HEK293 (cell line): ENCODE measurements around the gene BSDC1.
"Not testable (repeated sequence)": the region's sequence is repeated elsewhere in the genome, so short reads cannot be mapped to it uniquely, and the experiment has no call there.

Experiments
- CTCF ChIA-PET: fragments of 350-600 bp; formaldehyde crosslinking; extraction: SDS; loops from one replicate; lab custom pipeline; 2021; ENCODE audit warnings: antibody characterized with exemption; lab: Yijun Ruan, JAX
- POLR2A ChIA-PET: fragments of 300-600 bp; formaldehyde crosslinking; extraction: SDS; loops from one replicate; lab custom pipeline; 2020; ENCODE audit warnings: antibody characterized with exemption, inconsistent platforms; lab: Yijun Ruan, JAX
- H3K27ac ChIP-seq: fragments of 200-500 bp; sonication (Bioruptor generic); 2 replicates; pipeline ENCODE4 v1.5.1; 2014; ENCODE audit warnings: low read depth, low read length, control low read depth, inconsistent platforms; ENCODE audit errors: extremely low read depth
- H3K36me3 ChIP-seq, 2 experiments: fragments of 200-500 bp in 1 of 2; sonication (Bioruptor generic) in 1 of 2; 1 replicate in 1 of 2; 2 replicates in 1 of 2; pipeline ENCODE4 v1.5.1; 2014 to 2017; ENCODE audit warnings: inconsistent platforms in 2 of 2, low read length in 2 of 2; ENCODE audit not compliant: control insufficient read depth in 2 of 2, insufficient read depth in 1 of 2
- H3K4me1 ChIP-seq: fragments of 200-500 bp; sonication (Bioruptor generic); 2 replicates; pipeline ENCODE4 v1.5.1; 2014; ENCODE audit warnings: mild to moderate bottlenecking, low read length, inconsistent platforms; ENCODE audit not compliant: control insufficient read depth, insufficient read depth
- H3K4me3 ChIP-seq: 2 replicates; pipeline ENCODE4 v1.5.1; 2011; ENCODE audit warnings: low read depth, mild to moderate bottlenecking, control low read depth, low read length, moderate library complexity
- H3K9me3 ChIP-seq: fragments of 200-500 bp; sonication (Bioruptor generic); 2 replicates; pipeline ENCODE4 v1.5.1; 2014; ENCODE audit warnings: low read depth, low read length, inconsistent platforms; ENCODE audit not compliant: control insufficient read depth, insufficient read depth
- KLF16 ChIP-seq: fragments of 450-650 bp; formaldehyde crosslinking; IDR thresholded peaks from 2 replicates; pipeline ENCODE4 v1.5.1; 2017; ENCODE audit warnings: missing biosample characterization, missing genetic modification characterization
- MZF1 ChIP-seq: fragments of 450-650 bp; formaldehyde crosslinking; IDR thresholded peaks from 2 replicates; pipeline ENCODE4 v1.5.1; 2017; ENCODE audit warnings: missing biosample characterization, missing genetic modification characterization, borderline replicate concordance
- OSR2 ChIP-seq: fragments of 450-650 bp; formaldehyde crosslinking; IDR thresholded peaks from 2 replicates; pipeline ENCODE4 v1.5.1; 2016; ENCODE audit warnings: missing biosample characterization, missing genetic modification characterization
- SETDB1 ChIP-seq: IDR thresholded peaks from one replicate; pipeline ENCODE4 v1.6.1; 2017; ENCODE audit warnings: mild to moderate bottlenecking, low read length, moderate library complexity, mixed read lengths; ENCODE audit not compliant: insufficient read length
- TRIM28 ChIP-seq: IDR thresholded peaks from 2 replicates; pipeline ENCODE4 v1.6.1; 2011; ENCODE audit warnings: low read length, control low read depth, borderline replicate concordance
- WT1 ChIP-seq: fragments of 450-650 bp; formaldehyde crosslinking; IDR thresholded peaks from 2 replicates; pipeline ENCODE4 v1.5.1; 2016; ENCODE audit warnings: missing biosample characterization, missing genetic modification characterization
- ZBTB17 ChIP-seq: fragments of 450-650 bp; formaldehyde crosslinking; IDR thresholded peaks from 2 replicates; pipeline ENCODE4 v1.5.1; 2016; ENCODE audit warnings: missing biosample characterization, missing genetic modification characterization
- ZNF121 ChIP-seq: fragments of 450-650 bp; formaldehyde crosslinking; IDR thresholded peaks from 2 replicates; pipeline ENCODE4 v1.5.1; 2016; ENCODE audit warnings: missing biosample characterization, missing genetic modification characterization
- ZNF157 ChIP-seq: fragments of 450-650 bp; formaldehyde crosslinking; IDR thresholded peaks from 2 replicates; pipeline ENCODE4 v1.5.1; 2016; ENCODE audit warnings: missing biosample characterization, missing genetic modification characterization
- ZNF174 ChIP-seq: fragments of 450-650 bp; formaldehyde crosslinking; IDR thresholded peaks from 2 replicates; pipeline ENCODE4 v1.5.0; 2017; ENCODE audit warnings: missing biosample characterization, mild to moderate bottlenecking, missing genetic modification characterization
- ZNF274 ChIP-seq, 2 experiments: fragments of 200-500 bp in 1 of 2; fragments of 450-650 bp in 1 of 2; sonication (Bioruptor generic) in 1 of 2; formaldehyde crosslinking in 1 of 2; IDR thresholded peaks; 2 replicates each; pipeline versions ENCODE4 v1.5.1 to v1.6.1; 2014 to 2016; ENCODE audit warnings: borderline replicate concordance in 1 of 2, inconsistent platforms in 1 of 2, low read length in 1 of 2, missing biosample characterization in 1 of 2, missing genetic modification characterization in 1 of 2
- ZNF341 ChIP-seq: fragments of 450-650 bp; formaldehyde crosslinking; IDR thresholded peaks from 2 replicates; pipeline ENCODE4; 2016; ENCODE audit warnings: low read depth, missing biosample characterization, missing genetic modification characterization
- ZNF433 ChIP-seq: fragments of 450-650 bp; formaldehyde crosslinking; IDR thresholded peaks from 2 replicates; pipeline ENCODE4 v1.5.1; 2016; ENCODE audit warnings: missing biosample characterization, missing genetic modification characterization, low read depth
- ZNF626 ChIP-seq: fragments of 450-650 bp; sonication (Bioruptor Pico); formaldehyde crosslinking; IDR thresholded peaks from 2 replicates; pipeline ENCODE4 v1.5.1; 2018; ENCODE audit warnings: missing biosample characterization, missing genetic modification characterization, inconsistent platforms
- ZNF629 ChIP-seq: fragments of 450-650 bp; formaldehyde crosslinking; IDR thresholded peaks from 2 replicates; pipeline ENCODE4 v1.5.1; 2017; ENCODE audit warnings: missing biosample characterization, missing genetic modification characterization
- ZNF777 ChIP-seq: fragments of 450-650 bp; formaldehyde crosslinking; IDR thresholded peaks from 2 replicates; pipeline ENCODE4 v1.5.1; 2017; ENCODE audit warnings: missing biosample characterization, missing genetic modification characterization, borderline replicate concordance
- TF ChIP-seq, protein P1 (sequence below): fragments of 450-650 bp; formaldehyde crosslinking; IDR thresholded peaks from 2 replicates; pipeline ENCODE4 v1.5.1; 2016; ENCODE audit warnings: missing biosample characterization, missing genetic modification characterization, borderline replicate concordance
- TF ChIP-seq, protein P2 (sequence below): fragments of 450-650 bp; formaldehyde crosslinking; IDR thresholded peaks from 2 replicates; pipeline ENCODE4 v1.5.1; 2016; ENCODE audit warnings: missing biosample characterization, missing genetic modification characterization
- TF ChIP-seq, protein P3 (sequence below): fragments of 450-650 bp; formaldehyde crosslinking; IDR thresholded peaks from 2 replicates; pipeline ENCODE4 v1.5.1; 2016; ENCODE audit warnings: missing biosample characterization, missing genetic modification characterization
- TF ChIP-seq, protein P4 (sequence below): fragments of 450-650 bp; formaldehyde crosslinking; IDR thresholded peaks from 2 replicates; pipeline ENCODE4 v1.5.1; 2017; ENCODE audit warnings: missing biosample characterization, missing genetic modification characterization
- TF ChIP-seq, protein P5 (sequence below): fragments of 450-650 bp; formaldehyde crosslinking; IDR thresholded peaks from 2 replicates; pipeline ENCODE4 v1.5.1; 2016; ENCODE audit warnings: missing biosample characterization, missing genetic modification characterization

BSDC1 gene

DNA sequence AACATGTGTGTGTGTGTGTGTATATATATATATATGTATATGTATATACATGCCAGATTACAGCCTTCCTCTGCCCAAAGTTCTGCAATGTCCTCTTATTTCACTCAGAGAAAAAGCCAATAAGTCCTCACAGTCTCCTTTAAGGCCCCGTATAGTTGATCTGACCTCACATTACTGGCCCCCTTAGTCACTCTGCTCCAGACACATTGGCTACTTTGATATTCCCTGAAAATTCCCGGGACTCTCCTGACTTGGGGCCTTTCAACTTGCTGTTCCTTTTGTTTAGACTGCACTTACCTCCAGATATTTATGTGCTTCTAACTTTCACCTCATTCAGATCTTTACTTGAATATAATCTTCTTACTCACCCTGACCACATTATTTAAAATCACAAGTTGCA lies 4.2 kb upstream of the BSDC1 start (continued):
- TF ChIP-seq, protein P1, sequence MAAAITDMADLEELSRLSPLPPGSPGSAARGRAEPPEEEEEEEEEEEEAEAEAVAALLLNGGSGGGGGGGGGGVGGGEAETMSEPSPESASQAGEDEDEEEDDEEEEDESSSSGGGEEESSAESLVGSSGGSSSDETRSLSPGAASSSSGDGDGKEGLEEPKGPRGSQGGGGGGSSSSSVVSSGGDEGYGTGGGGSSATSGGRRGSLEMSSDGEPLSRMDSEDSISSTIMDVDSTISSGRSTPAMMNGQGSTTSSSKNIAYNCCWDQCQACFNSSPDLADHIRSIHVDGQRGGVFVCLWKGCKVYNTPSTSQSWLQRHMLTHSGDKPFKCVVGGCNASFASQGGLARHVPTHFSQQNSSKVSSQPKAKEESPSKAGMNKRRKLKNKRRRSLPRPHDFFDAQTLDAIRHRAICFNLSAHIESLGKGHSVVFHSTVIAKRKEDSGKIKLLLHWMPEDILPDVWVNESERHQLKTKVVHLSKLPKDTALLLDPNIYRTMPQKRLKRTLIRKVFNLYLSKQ (tag by site-specific recombination), result no peak
- TF ChIP-seq ZNF174 (tag by site-specific recombination) (no peak), TRIM28 (no peak), ZNF433 (tag by site-specific recombination) (no peak), ZNF121 (tag by site-specific recombination) (no peak), ZNF629 (tag by site-specific recombination) (no peak), ZNF626 (no peak), ZNF274 (IDR thresholded peaks at IDR 0.05; ENCODE audit: low read length) (no peak), ZNF274 (tag by site-specific recombination; IDR thresholded peaks at IDR 0.05; ENCODE audit: borderline replicate concordance) (no peak), ZNF777 (no peak), ZNF157 (tag by site-specific recombination) (no peak), MZF1 (no peak)

DNA sequence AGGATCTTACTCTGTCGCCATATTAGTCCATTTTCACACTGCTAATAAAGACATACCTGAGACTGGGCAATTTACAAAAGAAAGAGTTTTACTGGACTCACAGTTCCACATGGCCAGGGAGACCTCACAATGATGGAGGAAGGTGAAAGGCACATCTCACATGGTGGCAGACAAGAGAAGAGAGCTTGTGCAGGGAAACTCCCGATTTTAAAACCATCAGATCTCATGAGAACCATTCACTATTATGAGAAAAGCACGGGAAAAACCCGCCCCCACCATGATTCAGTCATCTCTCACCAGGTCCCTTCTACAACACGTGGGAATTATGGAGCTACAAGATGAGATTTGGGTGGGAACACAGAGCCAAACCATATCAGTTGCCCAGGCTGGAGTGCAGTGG lies 2.3 kb upstream of the BSDC1 start:
- TF ChIP-seq SETDB1, result peak; percentile 34
- TF ChIP-seq, all 188 proteins: peak for 1; not testable (repeated sequence) for 187
- POLR2A ChIA-PET, result interaction anchor here (0.7 kb wide), 1 partner anchor 139 kb away, joined by 4 read pairs; no protein-coding TSS in a partner anchor
- H3K4me3 ChIP-seq, CTCF ChIA-PET, H3K4me1 ChIP-seq, H3K27ac ChIP-seq, H3K9me3 ChIP-seq: not testable (repeated sequence)
- H3K36me3 ChIP-seq, result peaks cover 0 to 20% of the 10 kb centered on the region in 2 experiments; a peak in 2 of 3 replicates

DNA sequence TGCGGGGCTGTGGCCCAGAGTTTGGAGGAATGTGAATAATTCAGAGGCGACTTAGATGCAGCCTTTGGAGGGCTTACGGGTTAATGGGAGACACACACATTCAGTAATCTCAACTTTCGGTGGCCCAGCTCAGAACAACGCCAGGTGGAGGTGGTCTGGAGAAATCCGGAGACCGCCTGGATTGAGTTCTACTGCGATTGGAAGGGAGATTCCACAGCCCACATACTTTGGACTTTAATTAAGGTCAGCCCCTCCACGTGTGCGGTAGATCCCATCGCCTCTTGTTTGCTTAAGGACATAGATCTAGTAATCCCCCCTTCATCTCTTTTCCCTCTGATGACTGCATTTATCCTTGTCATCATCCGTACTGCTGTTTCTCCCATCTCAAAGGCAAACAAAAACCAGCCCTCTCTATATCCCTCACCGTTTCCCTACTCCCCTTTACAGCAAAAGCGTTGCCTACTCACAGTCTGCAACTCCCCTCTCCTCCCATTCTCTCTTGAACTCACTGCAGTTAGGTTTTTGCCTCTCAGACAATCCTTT lies 720 bp upstream of the BSDC1 start:
- Histone ChIP-seq H3K27ac (peak overlapping the region; percentile 0; the same call in 1 of the 2 replicates), H3K9me3 (no peaks in the 10 kb centered on the region), H3K4me1 (peaks cover 6% of the 10 kb centered on the region; the same call in 1 of the 2 replicates), H3K36me3 (peaks cover 2 to 35% of the 10 kb centered on the region in 2 experiments; a peak in 2 of 3 replicates), H3K4me3 (peak overlapping the region; percentile 50)
- ChIA-PET POLR2A (interaction anchor here (0.5 to 2.0 kb wide), 24 partner anchors 9 to 686 kb away, joined by 3 to 36 read pairs (median 5); partner anchors contain the start of genes AZIN2, HDAC1, IQCC and KHDRBS1), CTCF (interaction anchor here (0.6 to 1.0 kb wide), 6 partner anchors 12 to 607 kb away, joined by 3 to 4 read pairs (median 4); partner anchors contain the start of gene FNDC5)
- TF ChIP-seq, protein P2, sequence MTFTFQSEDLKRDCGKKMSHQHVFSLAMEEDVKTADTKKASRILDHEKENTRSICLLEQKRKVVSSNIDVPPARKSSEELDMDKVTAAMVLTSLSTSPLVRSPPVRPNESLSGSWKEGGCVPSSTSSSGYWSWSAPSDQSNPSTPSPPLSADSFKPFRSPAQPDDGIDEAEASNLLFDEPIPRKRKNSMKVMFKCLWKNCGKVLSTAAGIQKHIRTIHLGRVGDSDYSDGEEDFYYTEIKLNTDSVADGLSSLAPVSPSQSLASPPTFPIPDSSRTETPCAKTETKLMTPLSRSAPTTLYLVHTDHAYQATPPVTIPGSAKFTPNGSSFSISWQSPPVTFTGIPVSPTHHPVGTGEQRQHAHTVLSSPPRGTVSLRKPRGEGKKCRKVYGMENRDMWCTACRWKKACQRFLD (tag by site-specific recombination), result no peak
- TF ChIP-seq OSR2 (tag by site-specific recombination) (no peak), WT1 (tag by site-specific recombination) (peak; percentile 62), KLF16 (tag by site-specific recombination) (no peak), ZNF341 (tag by site-specific recombination) (peak; percentile 17; the same call in 1 of the 2 replicates), ZBTB17 (tag by site-specific recombination) (peak; percentile 84), SETDB1 (peak; percentile 7)
- TF ChIP-seq, protein P3, sequence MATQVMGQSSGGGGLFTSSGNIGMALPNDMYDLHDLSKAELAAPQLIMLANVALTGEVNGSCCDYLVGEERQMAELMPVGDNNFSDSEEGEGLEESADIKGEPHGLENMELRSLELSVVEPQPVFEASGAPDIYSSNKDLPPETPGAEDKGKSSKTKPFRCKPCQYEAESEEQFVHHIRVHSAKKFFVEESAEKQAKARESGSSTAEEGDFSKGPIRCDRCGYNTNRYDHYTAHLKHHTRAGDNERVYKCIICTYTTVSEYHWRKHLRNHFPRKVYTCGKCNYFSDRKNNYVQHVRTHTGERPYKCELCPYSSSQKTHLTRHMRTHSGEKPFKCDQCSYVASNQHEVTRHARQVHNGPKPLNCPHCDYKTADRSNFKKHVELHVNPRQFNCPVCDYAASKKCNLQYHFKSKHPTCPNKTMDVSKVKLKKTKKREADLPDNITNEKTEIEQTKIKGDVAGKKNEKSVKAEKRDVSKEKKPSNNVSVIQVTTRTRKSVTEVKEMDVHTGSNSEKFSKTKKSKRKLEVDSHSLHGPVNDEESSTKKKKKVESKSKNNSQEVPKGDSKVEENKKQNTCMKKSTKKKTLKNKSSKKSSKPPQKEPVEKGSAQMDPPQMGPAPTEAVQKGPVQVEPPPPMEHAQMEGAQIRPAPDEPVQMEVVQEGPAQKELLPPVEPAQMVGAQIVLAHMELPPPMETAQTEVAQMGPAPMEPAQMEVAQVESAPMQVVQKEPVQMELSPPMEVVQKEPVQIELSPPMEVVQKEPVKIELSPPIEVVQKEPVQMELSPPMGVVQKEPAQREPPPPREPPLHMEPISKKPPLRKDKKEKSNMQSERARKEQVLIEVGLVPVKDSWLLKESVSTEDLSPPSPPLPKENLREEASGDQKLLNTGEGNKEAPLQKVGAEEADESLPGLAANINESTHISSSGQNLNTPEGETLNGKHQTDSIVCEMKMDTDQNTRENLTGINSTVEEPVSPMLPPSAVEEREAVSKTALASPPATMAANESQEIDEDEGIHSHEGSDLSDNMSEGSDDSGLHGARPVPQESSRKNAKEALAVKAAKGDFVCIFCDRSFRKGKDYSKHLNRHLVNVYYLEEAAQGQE, result 0 out of 2 replicates have a peak, but pooled peaks have one; percentile 1
- TF ChIP-seq, protein P4, sequence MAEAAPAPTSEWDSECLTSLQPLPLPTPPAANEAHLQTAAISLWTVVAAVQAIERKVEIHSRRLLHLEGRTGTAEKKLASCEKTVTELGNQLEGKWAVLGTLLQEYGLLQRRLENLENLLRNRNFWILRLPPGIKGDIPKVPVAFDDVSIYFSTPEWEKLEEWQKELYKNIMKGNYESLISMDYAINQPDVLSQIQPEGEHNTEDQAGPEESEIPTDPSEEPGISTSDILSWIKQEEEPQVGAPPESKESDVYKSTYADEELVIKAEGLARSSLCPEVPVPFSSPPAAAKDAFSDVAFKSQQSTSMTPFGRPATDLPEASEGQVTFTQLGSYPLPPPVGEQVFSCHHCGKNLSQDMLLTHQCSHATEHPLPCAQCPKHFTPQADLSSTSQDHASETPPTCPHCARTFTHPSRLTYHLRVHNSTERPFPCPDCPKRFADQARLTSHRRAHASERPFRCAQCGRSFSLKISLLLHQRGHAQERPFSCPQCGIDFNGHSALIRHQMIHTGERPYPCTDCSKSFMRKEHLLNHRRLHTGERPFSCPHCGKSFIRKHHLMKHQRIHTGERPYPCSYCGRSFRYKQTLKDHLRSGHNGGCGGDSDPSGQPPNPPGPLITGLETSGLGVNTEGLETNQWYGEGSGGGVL (tag by site-specific recombination), result peak; percentile 36; the same call in 1 of the 2 replicates
- TF ChIP-seq, protein P5, sequence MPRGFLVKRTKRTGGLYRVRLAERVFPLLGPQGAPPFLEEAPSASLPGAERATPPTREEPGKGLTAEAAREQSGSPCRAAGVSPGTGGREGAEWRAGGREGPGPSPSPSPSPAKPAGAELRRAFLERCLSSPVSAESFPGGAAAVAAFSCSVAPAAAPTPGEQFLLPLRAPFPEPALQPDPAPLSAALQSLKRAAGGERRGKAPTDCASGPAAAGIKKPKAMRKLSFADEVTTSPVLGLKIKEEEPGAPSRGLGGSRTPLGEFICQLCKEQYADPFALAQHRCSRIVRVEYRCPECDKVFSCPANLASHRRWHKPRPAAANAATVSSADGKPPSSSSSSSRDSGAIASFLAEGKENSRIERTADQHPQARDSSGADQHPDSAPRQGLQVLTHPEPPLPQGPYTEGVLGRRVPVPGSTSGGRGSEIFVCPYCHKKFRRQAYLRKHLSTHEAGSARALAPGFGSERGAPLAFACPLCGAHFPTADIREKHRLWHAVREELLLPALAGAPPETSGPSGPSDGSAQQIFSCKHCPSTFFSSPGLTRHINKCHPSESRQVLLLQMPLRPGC (tag by site-specific recombination), result 0 out of 2 replicates have a peak, but pooled peaks have one; percentile 46
